Measurements from ENCODE around the gene PCSK4.

Gene PCSK4

GRCh38 chr19:1518471-1518870 lies 28.3 kb upstream of the PCSK4 start:
- DNase-seq: no peak
- Histone ChIP-seq H3K27me3 (replicated peaks) (peaks cover 10% of the 10 kb centered on the region), H3K36me3 (replicated peaks) (no peaks in the 10 kb centered on the region), H3K27ac (no peak overlapping the region), H3K4me3 (ENCODE audit: low read depth, low read length) (no peak overlapping the region)
- in situ Hi-C loops (cut with HindIII; ENCODE audit: low pct_ligation_motif_present, low sequenced_read_pairs): no loop called here
- no peak for TF ChIP-seq CTCF (IDR thresholded peaks at IDR 0.05; ENCODE audit: low read depth, low read length, missing control alignments)

- no peak for TF ChIP-seq CTCF (IDR thresholded peaks at IDR 0.05; ENCODE audit: low read depth, low read length, missing control alignments)
- Histone ChIP-seq H3K27ac (no peak overlapping the region), H3K36me3 (replicated peaks) (no peaks in the 10 kb centered on the region), H3K4me3 (ENCODE audit: low read depth, low read length) (no peak overlapping the region), H3K27me3 (replicated peaks) (no peaks in the 10 kb centered on the region)
- in situ Hi-C loops (cut with HindIII; ENCODE audit: low pct_ligation_motif_present, low sequenced_read_pairs): no loop called here
- DNase-seq: no peak
Observed at GRCh38 chr19:1516395-1516753, 26.2 kb upstream of the PCSK4 start.

GRCh38 chr19:1514986-1515721 lies 25.0 kb upstream of the PCSK4 start:
- in situ Hi-C loops (cut with HindIII; ENCODE audit: low pct_ligation_motif_present, low sequenced_read_pairs): no loop called here
- no peaks in the 10 kb centered on the region for H3K27me3 ChIP-seq (replicated peaks)
- no peak overlapping the region for H3K27ac ChIP-seq
- H3K36me3 ChIP-seq (replicated peaks): no peaks in the 10 kb centered on the region
- H3K4me3 ChIP-seq (ENCODE audit: low read depth, low read length): no peak overlapping the region
- no peak for DNase-seq
- no peak for TF ChIP-seq CTCF (IDR thresholded peaks at IDR 0.05; ENCODE audit: low read depth, low read length, missing control alignments)

GRCh38 chr19:1514295-1514661 lies 24.1 kb upstream of the PCSK4 start:
- DNase-seq: no peak
- Histone ChIP-seq H3K27me3 (replicated peaks) (no peaks in the 10 kb centered on the region), H3K36me3 (replicated peaks) (no peaks in the 10 kb centered on the region), H3K4me3 (ENCODE audit: low read depth, low read length) (no peak overlapping the region), H3K27ac (no peak overlapping the region)
- in situ Hi-C loops (cut with HindIII; ENCODE audit: low pct_ligation_motif_present, low sequenced_read_pairs): no loop called here
- TF ChIP-seq CTCF (IDR thresholded peaks at IDR 0.05; ENCODE audit: low read depth, low read length, missing control alignments): no peak

- no peak for DNase-seq
- H3K36me3 ChIP-seq (replicated peaks): no peaks in the 10 kb centered on the region
- in situ Hi-C loops (cut with HindIII; ENCODE audit: low pct_ligation_motif_present, low sequenced_read_pairs): no loop called here
- no peak overlapping the region for H3K4me3 ChIP-seq (ENCODE audit: low read depth, low read length)
- no peak overlapping the region for H3K27ac ChIP-seq
- peak; percentile 76 for TF ChIP-seq CTCF (IDR thresholded peaks at IDR 0.05; ENCODE audit: low read depth, low read length, missing control alignments)
- H3K27me3 ChIP-seq (replicated peaks): no peaks in the 10 kb centered on the region
Observed at GRCh38 chr19:1513499-1514294, 23.5 kb upstream of the PCSK4 start.

All from brain microvascular endothelial cell (primary cell).